Transverse colon (tissue), 4 donors: Measurements from ENCODE around the gene DTX3. TPM values are rescaled to one million over a fixed set of nuclear protein-coding genes. Genes with fewer than 3 reads are reported as not detected.

Source experiments
- DNase-seq: peaks from one replicate; pipeline ENCODE4 v3.0.0-alpha.2; 2019
- H3K27ac ChIP-seq, 4 donors: fragments of 200-600 bp; sonication (generic); 2 replicates each; pipeline ENCODE4 v1.5.1; 2016 to 2018; ENCODE audit warnings: inconsistent platforms in 4 of 4
- H3K27me3 ChIP-seq: fragments of 200-600 bp; sonication (generic); 2 replicates; pipeline ENCODE4 v1.5.1; 2017; ENCODE audit warnings: inconsistent platforms
- H3K36me3 ChIP-seq, 4 donors: fragments of 200-600 bp; sonication (generic); 2 replicates each; pipeline ENCODE4 v1.5.1; 2017 to 2019; ENCODE audit warnings: inconsistent platforms in 4 of 4
- H3K4me1 ChIP-seq, 4 donors: fragments of 200-600 bp; sonication (generic); 2 replicates each; pipeline ENCODE4 v1.5.1; 2017 to 2020; ENCODE audit warnings: inconsistent platforms in 4 of 4
- H3K4me3 ChIP-seq, 4 donors: fragments of 200-600 bp; sonication (generic); 1 replicate in 1 of 4; 2 replicates in 3 of 4; pipeline versions ENCODE4 v1.5.1 to v1.6.1; 2017 to 2019; ENCODE audit warnings: inconsistent platforms in 4 of 4
- H3K9me3 ChIP-seq, 2 donors: fragments of 200-600 bp; sonication (generic); 2 replicates each; pipeline ENCODE4 v1.5.1; 2017 to 2019; ENCODE audit warnings: inconsistent platforms in 2 of 2
- CTCF ChIP-seq, 5 experiments: fragments of 200-600 bp in 3 of 5; fragments of 450-650 bp in 2 of 5; sonication (generic) in 3 of 5; IDR thresholded peaks; 1 replicate in 2 of 5; 2 replicates in 3 of 5; pipeline ENCODE4 v1.5.1; 2016 to 2017; ENCODE audit warnings: antibody characterized with exemption in 5 of 5, inconsistent platforms in 3 of 5, mild to moderate bottlenecking in 2 of 5, moderate library complexity in 1 of 5
- EP300 ChIP-seq: sonication (generic); formaldehyde crosslinking; IDR thresholded peaks from one replicate; pipeline ENCODE4 v1.6.1; 2017; ENCODE audit warnings: antibody characterized with exemption, low read depth
- POLR2A ChIP-seq: fragments of 450-650 bp; IDR thresholded peaks from one replicate; pipeline ENCODE4 v1.6.1; 2016; ENCODE audit warnings: antibody characterized with exemption, mild to moderate bottlenecking, moderate library complexity
- POLR2AphosphoS5 ChIP-seq, 3 donors: sonication (generic); formaldehyde crosslinking; IDR thresholded peaks; one replicate each; pipeline ENCODE4 v1.6.1; 2016; ENCODE audit warnings: antibody characterized with exemption in 3 of 3
- WGBS, 2 donors: methylation state at CpG; one replicate each; pipeline ENCODE4 v1.1.5; 2018; ENCODE audit warnings: low coverage in 1 of 2; 5-methylcytosine and 5-hydroxymethylcytosine counted together
- in situ Hi-C, 4 donors: fragments of 200-750 bp; cut with MboI; loops; one replicate each; pipeline versions ENCODE4 v1.15.0 to v1.15.1; 2017; ENCODE audit warnings: low sequenced_read_pairs in 3 of 4, low pct_ligation_motif_present in 1 of 4, low pct_unique_long_range_greater_than_20kb in 1 of 4
- intact Hi-C: fragments of 100-400 bp; cut with DNase I; formaldehyde crosslinking; loops from one replicate; pipeline ENCODE4 v1.15.1; 2023; ENCODE audit warnings: low total_unique reads
- total RNA-seq, 4 donors: library from RNA; depleted of rRNA; stranded (reverse); fragments of >200 nt; gene quantifications; one replicate each; pipeline ENCODE4 v1.1.0, GENCODE V29; 2016

Gene DTX3
- total RNA-seq, 4 donors from 2014 or later, result 8.0 to 10.9 (median 9.6) TPM

GRCh38 chr12:57628280-57629191 is 23.9 kb downstream of the DTX3 start:
- TF ChIP-seq CTCF (IDR thresholded peaks at IDR 0.05) (no peak), EP300 (no peak), POLR2A (no peak), POLR2AphosphoS5 (IDR thresholded peaks at IDR 0.05) (no peak)
- Histone ChIP-seq H3K4me3 (no peak overlapping the region), H3K9me3 (no peaks in the 10 kb centered on the region), H3K27ac (no peak overlapping the region), H3K4me1 (peaks cover 10 to 26% (median 16%) of the 10 kb centered on the region in 4 donors), H3K36me3 (no peaks in the 10 kb centered on the region), H3K27me3 (peaks cover 98% of the 10 kb centered on the region)
- in situ Hi-C loops (loop anchor here in 2 of 4 donors (5.0 to 10.0 kb wide), 3 partner anchors 46 to 161 kb away; no protein-coding TSS in a partner anchor), intact Hi-C loops (no loop called here)
- DNase-seq, result no peak
- 74% methylated on average over 18 to 29 of the region's 29 CpGs for WGBS, 2 donors

- DNase-seq, result no peak
- H3K27me3 ChIP-seq, result peaks cover 95% of the 10 kb centered on the region
- TF ChIP-seq POLR2A, result no peak
- no peak for TF ChIP-seq POLR2AphosphoS5 (IDR thresholded peaks at IDR 0.05)
- no peak for TF ChIP-seq EP300
- TF ChIP-seq CTCF (IDR thresholded peaks at IDR 0.05), result no peak
These were observed 25.4 kb downstream of the DTX3 start for GRCh38 chr12:57629897-57630471.

GRCh38 chr12:57630891-57631433 is 26.3 kb downstream of the DTX3 start:
- Histone ChIP-seq H3K4me1 (peaks cover 10 to 26% (median 16%) of the 10 kb centered on the region in 4 donors), H3K27me3 (peaks cover 94% of the 10 kb centered on the region), H3K36me3 (no peaks in the 10 kb centered on the region), H3K4me3 (no peak overlapping the region), H3K27ac (no peak overlapping the region), H3K9me3 (no peaks in the 10 kb centered on the region)
- intact Hi-C loops, result no loop called here
- DNase-seq, result no peak
- in situ Hi-C loops, result no loop called here
- 60 to 100% methylated on average over 1 to 4 of the region's 6 CpGs for WGBS, 2 donors
- TF ChIP-seq CTCF (IDR thresholded peaks at IDR 0.05) (no peak), EP300 (no peak), POLR2AphosphoS5 (IDR thresholded peaks at IDR 0.05) (no peak), POLR2A (no peak)

More at GRCh38 chr12:57629897-57630471, 25.4 kb downstream of the DTX3 start:
- H3K9me3 ChIP-seq, result no peaks in the 10 kb centered on the region
- intact Hi-C loops (no loop called here), in situ Hi-C loops (loop anchor here in 2 of 4 donors (5.0 to 10.0 kb wide), 3 partner anchors 48 to 163 kb away; no protein-coding TSS in a partner anchor)
- H3K36me3 ChIP-seq, result no peaks in the 10 kb centered on the region
- 71% methylated on average over 5 of the region's 5 CpGs; no CpG with 5 or more reads in 1 of the 2 donors for WGBS, 2 donors
- H3K4me3 ChIP-seq, result no peak overlapping the region
- peaks cover 10 to 26% (median 16%) of the 10 kb centered on the region in 4 donors for H3K4me1 ChIP-seq
- H3K27ac ChIP-seq, result no peak overlapping the region

GRCh38 chr12:57631566-57632072 is 27.0 kb downstream of the DTX3 start:
- Histone ChIP-seq H3K4me3 (peak overlapping the region in 2 of 4 donors; percentile 9 to 62), H3K27ac (no peak overlapping the region), H3K36me3 (no peaks in the 10 kb centered on the region), H3K4me1 (peaks cover 10 to 26% (median 16%) of the 10 kb centered on the region in 4 donors), H3K9me3 (no peaks in the 10 kb centered on the region), H3K27me3 (peaks cover 92% of the 10 kb centered on the region)
- intact Hi-C loops, result no loop called here
- no peak for TF ChIP-seq CTCF (IDR thresholded peaks at IDR 0.05)
- TF ChIP-seq POLR2AphosphoS5 (IDR thresholded peaks at IDR 0.05), result no peak
- TF ChIP-seq POLR2A, result no peak
- no peak for TF ChIP-seq EP300
- in situ Hi-C loops, result no loop called here
- 21% methylated on average over 26 of the region's 26 CpGs; no CpG with 5 or more reads in 1 of the 2 donors for WGBS, 2 donors
- no peak for DNase-seq
